ENCODE results near the gene HTR3B. TPM values are rescaled to one million over a fixed set of nuclear protein-coding genes. Genes with fewer than 3 reads are reported as not detected.
A peak's percentile ranks its signal among the peaks of the same experiment; 100 is the strongest.

HTR3B gene
- total RNA-seq, 1 experiment from 2014 or later, result not detected

GRCh38 chr11:113994077-113994954 lies 89.7 kb downstream of the HTR3B start:
- no peak overlapping the region for H4K8ac ChIP-seq (replicated peaks; ENCODE audit: insufficient read length, low read depth, low read length)
- H3K79me2 ChIP-seq (ENCODE audit: insufficient read depth, low read length), result no peaks in the 10 kb centered on the region
- H3K4me2 ChIP-seq (ENCODE audit: insufficient read depth, insufficient read length, low read length), result no peak overlapping the region
- no peak overlapping the region for H2BK5ac ChIP-seq (ENCODE audit: insufficient read length, low read length)
- Mint-ChIP-seq H3K27me3 (ENCODE audit: low read depth) (peaks cover 10% of the 10 kb centered on the region), H3K4me3 (no peak overlapping the region), H3K27ac (no peak overlapping the region), H3K9me3 (no peaks in the 10 kb centered on the region; a peak in 1 of 5 replicates), H3K4me1 (peaks cover 31 to 39% of the 10 kb centered on the region in 2 experiments), H3K36me3 (ENCODE audit: insufficient read depth in 1 of 3, low read depth in 3 of 3) (no peaks in the 10 kb centered on the region)
- H3K4me1 ChIP-seq (ENCODE audit: insufficient read depth, low read length), result no peaks in the 10 kb centered on the region
- H3K4ac ChIP-seq (ENCODE audit: low read depth, low read length), result no peak overlapping the region
- no peaks in the 10 kb centered on the region for H3K79me1 ChIP-seq (ENCODE audit: insufficient read depth, low read depth, low read length, poor library complexity, severe bottlenecking)
- peak; percentile 50 for DNase-seq
- no peak overlapping the region for H3K23ac ChIP-seq (ENCODE audit: insufficient read length, low read depth, low read length)
- no peaks in the 10 kb centered on the region for H3K27me3 ChIP-seq (ENCODE audit: insufficient read depth, low read length)
- H2AK5ac ChIP-seq (ENCODE audit: insufficient read length, low read length), result no peak overlapping the region
- no CpG with 5 or more reads among the region's 6 CpGs for WGBS (ENCODE audit: extremely low coverage, insufficient read length, low lambda C conversion rate)
- no peak overlapping the region for H2BK20ac ChIP-seq (ENCODE audit: low read depth, low read length, poor library complexity, severe bottlenecking)
- no peak overlapping the region for H3T11ph ChIP-seq (ENCODE audit: low read length)
- no peak overlapping the region for H3K14ac ChIP-seq (ENCODE audit: insufficient read depth, low read length)
- no peak overlapping the region for H3K9ac ChIP-seq (ENCODE audit: extremely low read depth, insufficient read length, low read length)
- H4K91ac ChIP-seq (ENCODE audit: insufficient read length, low read depth, low read length), result no peak overlapping the region
- H2BK120ac ChIP-seq (ENCODE audit: low read depth, low read length, poor library complexity, severe bottlenecking), result no peak overlapping the region
- H4K5ac ChIP-seq (ENCODE audit: insufficient read length, low read depth, low read length), result no peak overlapping the region
- no peaks in the 10 kb centered on the region for H4K20me1 ChIP-seq (ENCODE audit: control insufficient read depth, insufficient read depth, insufficient read length)
- no peak overlapping the region for H3K18ac ChIP-seq (ENCODE audit: insufficient read length, low read depth, low read length)
- peak; percentile 83 for TF ChIP-seq CTCF (conservative IDR thresholded peaks at IDR 0.05)
- no peak overlapping the region for H2BK15ac ChIP-seq (ENCODE audit: low read depth, low read length)
- no peak overlapping the region for H2BK12ac ChIP-seq (ENCODE audit: insufficient read length, low read depth, low read length)
- no peaks in the 10 kb centered on the region for H3K9me3 ChIP-seq (ENCODE audit: control insufficient read depth, low read depth, low read length)
- H2AFZ ChIP-seq (ENCODE audit: low read length), result no peak overlapping the region
- no peak overlapping the region for H3K27ac ChIP-seq (ENCODE audit: insufficient read length, low read depth, low read length)
- no peaks in the 10 kb centered on the region for H3K23me2 ChIP-seq (ENCODE audit: insufficient read length, low read depth, low read length, poor library complexity, severe bottlenecking)
- H3K56ac ChIP-seq (ENCODE audit: insufficient read length, low read depth, low read length), result no peak overlapping the region

Other genes with a start within 250 kb of the HTR3B start
- 0.37 and 0.81 TPM in 2 replicates for gene TMPRSS5, start 198.5 kb upstream of the HTR3B start, total RNA-seq (2021)
- 23.6 and 26.0 TPM in 2 replicates for gene ZW10, start 131.1 kb upstream of the HTR3B start, total RNA-seq (2021)
- not detected in 2 replicates for gene CLDN25, start 125.0 kb upstream of the HTR3B start, total RNA-seq (2021)
- gene USP28, start 29.2 kb upstream of the HTR3B start, total RNA-seq (2021), result 98.8 and 107 TPM in 2 replicates
- 3.5 and 4.1 TPM in 2 replicates for gene HTR3A, start 70.3 kb downstream of the HTR3B start, total RNA-seq (2021)
- not detected in 2 replicates for gene ZBTB16, start 154.9 kb downstream of the HTR3B start, total RNA-seq (2021)